ENCODE measurements around the gene VTN.
A peak's percentile ranks its signal among the peaks of the same experiment; 100 is the strongest.

The VTN gene

DNA sequence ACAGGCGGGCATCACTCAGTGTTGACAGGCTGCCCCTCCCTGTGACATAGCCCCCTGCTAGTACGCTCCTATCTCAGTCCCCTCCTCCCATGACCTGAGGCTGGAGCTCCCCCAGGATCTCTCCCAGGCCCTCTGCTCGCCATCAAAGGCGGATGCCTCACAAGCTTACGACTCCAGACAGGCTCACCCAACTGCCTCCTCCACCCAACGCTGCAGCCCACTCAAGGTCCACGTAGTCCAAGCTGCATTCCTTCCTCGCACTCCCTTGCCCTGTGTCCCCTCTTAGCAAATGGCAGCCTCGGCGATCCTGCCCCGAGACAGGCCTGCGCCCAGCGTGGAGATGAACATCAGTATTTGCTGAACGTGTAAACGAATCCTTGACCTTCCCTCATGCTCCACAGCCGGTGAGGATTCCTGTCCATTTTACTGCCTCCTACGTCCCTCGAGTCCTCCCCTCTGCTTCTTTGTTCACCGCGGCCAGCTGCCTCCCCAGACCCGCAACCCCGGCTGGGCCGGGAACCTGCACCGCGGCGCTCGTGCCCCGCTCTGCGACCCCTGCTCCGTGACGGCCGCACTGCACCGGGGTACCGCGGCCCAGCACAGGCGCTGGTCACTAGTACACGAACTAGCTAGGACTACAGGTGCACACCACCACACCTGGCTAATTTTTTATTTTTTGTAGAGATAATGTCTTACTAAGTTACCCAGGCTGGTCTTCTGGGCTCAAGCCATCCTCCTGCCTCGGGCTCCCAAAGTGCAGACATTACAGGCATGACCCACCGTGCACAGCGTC lies 51.9 kb downstream of the VTN start:
- ATAC-seq (ENCODE audit: low read depth) (no peak; the same call in 2 of the 3 replicates), DNase-seq (ENCODE audit: low spot score) (no peak)
- TF ChIP-seq, protein P1, sequence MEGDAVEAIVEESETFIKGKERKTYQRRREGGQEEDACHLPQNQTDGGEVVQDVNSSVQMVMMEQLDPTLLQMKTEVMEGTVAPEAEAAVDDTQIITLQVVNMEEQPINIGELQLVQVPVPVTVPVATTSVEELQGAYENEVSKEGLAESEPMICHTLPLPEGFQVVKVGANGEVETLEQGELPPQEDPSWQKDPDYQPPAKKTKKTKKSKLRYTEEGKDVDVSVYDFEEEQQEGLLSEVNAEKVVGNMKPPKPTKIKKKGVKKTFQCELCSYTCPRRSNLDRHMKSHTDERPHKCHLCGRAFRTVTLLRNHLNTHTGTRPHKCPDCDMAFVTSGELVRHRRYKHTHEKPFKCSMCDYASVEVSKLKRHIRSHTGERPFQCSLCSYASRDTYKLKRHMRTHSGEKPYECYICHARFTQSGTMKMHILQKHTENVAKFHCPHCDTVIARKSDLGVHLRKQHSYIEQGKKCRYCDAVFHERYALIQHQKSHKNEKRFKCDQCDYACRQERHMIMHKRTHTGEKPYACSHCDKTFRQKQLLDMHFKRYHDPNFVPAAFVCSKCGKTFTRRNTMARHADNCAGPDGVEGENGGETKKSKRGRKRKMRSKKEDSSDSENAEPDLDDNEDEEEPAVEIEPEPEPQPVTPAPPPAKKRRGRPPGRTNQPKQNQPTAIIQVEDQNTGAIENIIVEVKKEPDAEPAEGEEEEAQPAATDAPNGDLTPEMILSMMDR (IDR thresholded peaks at IDR 0.05; ENCODE audit: poor library complexity, severe bottlenecking) = no peak
- Histone ChIP-seq H3K4me1 (ENCODE audit: insufficient read depth, poor library complexity, severe bottlenecking) (no peaks in the 10 kb centered on the region), H3K27me3 (ENCODE audit: insufficient read depth, poor library complexity, severe bottlenecking) (no peaks in the 10 kb centered on the region), H3K27ac (ENCODE audit: poor library complexity, severe bottlenecking) (peak overlapping the region; percentile 64), H3K9me3 (ENCODE audit: severe bottlenecking) (no peaks in the 10 kb centered on the region), H3K4me3 (ENCODE audit: severe bottlenecking) (peak overlapping the region; percentile 53), H3K36me3 (ENCODE audit: low read depth) (peaks cover 23% of the 10 kb centered on the region)
